ENCODE measurements around the gene SETBP1. TPM values are rescaled to one million over a fixed set of nuclear protein-coding genes. Genes with fewer than 3 reads are reported as not detected.

SETBP1 gene
- total and polyA plus RNA-seq, 2 of the 13 experiments (the other 11 are each of a cell fraction or from before 2014, with no cell fraction given), result 0.18 to 0.65 TPM

GRCh38 chr18:44816477-44816876, 135.8 kb downstream of the SETBP1 start (continued):
- TF ChIP-seq HNRNPUL1 (IDR thresholded peaks at IDR 0.05; ENCODE audit: low read depth, low read length), result no peak

GRCh38 chr18:44817831-44818473, 137.3 kb downstream of the SETBP1 start:
- no peak overlapping the region for H2AFZ ChIP-seq (ENCODE audit: low read length)
- ChIA-PET CTCF (ENCODE audit: low intra/inter-chr PET ratio, low total read pairs) (no interaction called here), POLR2A (no interaction called here)
- in situ Hi-C loops (cut with HindIII; ENCODE audit: extremely low pct_ligation_motif_present, low pct_unique_long_range_greater_than_20kb), result no loop called here
- intact Hi-C loops (cut with micrococcal nuclease; ENCODE audit: unreplicated experiment), result no loop called here
- FAIRE-seq, result no peak
- WGBS (ENCODE audit: low lambda C conversion rate), result 48% methylated on average over 9 of the region's 10 CpGs
- no peaks in the 10 kb centered on the region for H3K27me3 ChIP-seq (ENCODE audit: control insufficient read depth in 1 of 2, insufficient read depth in 2 of 2, low read length in 2 of 2)
- no peaks in the 10 kb centered on the region for H3K36me3 ChIP-seq (replicated peaks in 1 of 2; ENCODE audit: control insufficient read depth in 1 of 2, insufficient read depth in 2 of 2, low read length in 2 of 2)
- no peak overlapping the region for H3K4me3 ChIP-seq (replicated peaks in 1 of 3; ENCODE audit: insufficient read depth in 1 of 3, low read depth in 2 of 3, low read length in 3 of 3)
- ATAC-seq, result no peak
- H3K27ac ChIP-seq (ENCODE audit: extremely low read length, insufficient read depth, low read length), result no peak overlapping the region
- no peak for DNase-seq (ENCODE audit: low spot score)
- no TSS peak for BruUV-seq (replicated peaks)
- no peaks in the 10 kb centered on the region for H4K20me1 ChIP-seq (ENCODE audit: insufficient read depth, low read length)
- H3K79me2 ChIP-seq (ENCODE audit: insufficient read depth, low read length), result no peaks in the 10 kb centered on the region
- H3K4me1 ChIP-seq (ENCODE audit: insufficient read depth, low read length), result no peaks in the 10 kb centered on the region
- TF ChIP-seq DMAP1 (CRISPR knock-in tag; IDR thresholded peaks at IDR 0.05) (no peak), ZNF274 (CRISPR knock-in tag; IDR thresholded peaks at IDR 0.05) (no peak), ZNF17 (CRISPR knock-in tag; IDR thresholded peaks at IDR 0.05) (no peak), ZNF503 (CRISPR knock-in tag; IDR thresholded peaks at IDR 0.05) (no peak), ZNF18 (CRISPR knock-in tag; IDR thresholded peaks at IDR 0.05; ENCODE audit: insufficient replicate concordance) (no peak), HNRNPLL (IDR thresholded peaks at IDR 0.05; ENCODE audit: low read depth, low read length, poor library complexity, severe bottlenecking) (no peak), THAP8 (CRISPR knock-in tag; IDR thresholded peaks at IDR 0.05; ENCODE audit: borderline replicate concordance) (no peak), THAP11 (CRISPR knock-in tag; IDR thresholded peaks at IDR 0.05) (no peak), U2AF1 (optimal IDR thresholded peaks at IDR 0.05; ENCODE audit: low read depth, low read length) (no peak), ZNF781 (CRISPR knock-in tag; IDR thresholded peaks at IDR 0.05; ENCODE audit: borderline replicate concordance, not compliant biosample characterization) (no peak), ARNTL (CRISPR knock-in tag; IDR thresholded peaks at IDR 0.05) (no peak), NONO (IDR thresholded peaks at IDR 0.05) (no peak), NONO (CRISPR knock-in tag; conservative IDR thresholded peaks at IDR 0.05) (no peak)
- H3K4me2 ChIP-seq (ENCODE audit: low read depth, low read length), result no peak overlapping the region
- H3K9me3 ChIP-seq (ENCODE audit: low read length), result no peaks in the 10 kb centered on the region
- H3K9ac ChIP-seq (ENCODE audit: insufficient read depth, low read depth, low read length), result no peak overlapping the region
